GM12878 (cell line): Measurements from ENCODE around the gene RASAL1. TPM values are rescaled to one million over a fixed set of nuclear protein-coding genes. Genes with fewer than 3 reads are reported as not detected.

Experiments used
- BACH1 ChIP-seq: fragments of 450-650 bp; IDR thresholded peaks from 2 replicates; pipeline ENCODE4 v1.6.1; 2017; ENCODE audit warnings: mild to moderate bottlenecking, borderline replicate concordance
- HDAC2 ChIP-seq: fragments of 200-600 bp; sonication (generic); IDR thresholded peaks from 2 replicates; pipeline ENCODE4 v1.6.1; 2017
- MTA2 ChIP-seq: fragments of 450-650 bp; IDR thresholded peaks from 2 replicates; pipeline ENCODE4 v1.6.1; 2016; ENCODE audit warnings: low read depth, mild to moderate bottlenecking, moderate library complexity
- NBN ChIP-seq: fragments of 450-650 bp; IDR thresholded peaks from 2 replicates; pipeline ENCODE4 v1.6.1; 2016
- NFXL1 ChIP-seq: fragments of 450-650 bp; IDR thresholded peaks from 2 replicates; pipeline ENCODE4 v1.6.1; 2017; ENCODE audit warnings: antibody characterized with exemption, mild to moderate bottlenecking, borderline replicate concordance
- RB1 ChIP-seq: fragments of 450-650 bp; formaldehyde crosslinking; IDR thresholded peaks from 2 replicates; pipeline ENCODE4 v1.6.1; 2017; ENCODE audit warnings: mild to moderate bottlenecking, borderline replicate concordance
- RUNX3 ChIP-seq: IDR thresholded peaks from 2 replicates; pipeline ENCODE4 v1.6.1; 2012; ENCODE audit warnings: low read length, inconsistent platforms
- SMC3 ChIP-seq: IDR thresholded peaks from 2 replicates; pipeline ENCODE4 v1.6.1; 2011; ENCODE audit warnings: low read length, improper control_type of control experiment, borderline replicate concordance
- SREBF2 ChIP-seq: IDR thresholded peaks from 2 replicates; pipeline ENCODE4 v1.6.1; 2012; ENCODE audit warnings: mild to moderate bottlenecking, low read length
- SUZ12 ChIP-seq: fragments of 200-600 bp; sonication (generic); IDR thresholded peaks from one replicate; pipeline ENCODE4 v1.6.1; 2018; ENCODE audit warnings: antibody characterized with exemption, mild to moderate bottlenecking; ENCODE audit not compliant: unreplicated experiment
- TAF1 ChIP-seq: IDR thresholded peaks from 2 replicates; pipeline ENCODE4 v1.6.1; 2011; ENCODE audit warnings: mild to moderate bottlenecking, low read depth, low read length, borderline replicate concordance
- TCF3 ChIP-seq: IDR thresholded peaks from 2 replicates; pipeline ENCODE4 v1.6.1; 2012; ENCODE audit warnings: low read depth, mild to moderate bottlenecking, low read length, borderline replicate concordance; ENCODE audit not compliant: insufficient read depth
- YY1 ChIP-seq: IDR thresholded peaks from 2 replicates; pipeline ENCODE4 v1.6.1; 2011; ENCODE audit warnings: low read depth, mild to moderate bottlenecking, low read length
- polyA plus RNA-seq, 11 experiments: library from polyadenylated mRNA; depleted of rRNA in 4 of 11; unstranded in 6 of 11; stranded (reverse) in 5 of 11; fragments of >200 nt; fragmentation: Nextera tagmentation in 4 of 11; fragmentation: Illumina TruSeq in 1 of 11; extraction: Ambion mirVana in 4 of 11; extraction: Trizol in 1 of 11; gene quantifications; 1 replicate in 1 of 11; 2 replicates in 10 of 11; pipeline versions ENCODE4 v1.2.1 to v1.2.3, GENCODE V29; 2011 to 2016; ENCODE audit warnings: inconsistent platforms in 2 of 11, missing spikeins in 2 of 11, low read depth in 1 of 11
- total RNA-seq, 4 experiments: library from RNA; depleted of rRNA in 3 of 4; stranded (reverse); fragments of >200 nt in 3 of 4; fragmentation: Illumina TruSeq in 1 of 4; extraction: Trizol in 1 of 4; gene quantifications; 2 replicates each; pipeline versions ENCODE4 v1.2.1 to v1.2.3, GENCODE V29; 2013 to 2021
- TF ChIP-seq, protein P1 (sequence below): fragments of 450-650 bp; IDR thresholded peaks from 2 replicates; pipeline ENCODE4 v1.6.1; 2017; ENCODE audit warnings: mild to moderate bottlenecking, moderate library complexity
- TF ChIP-seq, protein P2 (sequence below): fragments of 450-650 bp; IDR thresholded peaks from 2 replicates; pipeline ENCODE4 v1.6.1; 2017; ENCODE audit warnings: mild to moderate bottlenecking, low read depth, inconsistent platforms; ENCODE audit not compliant: poor library complexity, severe bottlenecking

The RASAL1 gene
- total and polyA plus RNA-seq, 10 of the 15 experiments (the other 5 are each of a cell fraction or from before 2014, with no cell fraction given) = 0.12 to 1.0 (median 0.52) TPM; not detected in 6

DNA sequence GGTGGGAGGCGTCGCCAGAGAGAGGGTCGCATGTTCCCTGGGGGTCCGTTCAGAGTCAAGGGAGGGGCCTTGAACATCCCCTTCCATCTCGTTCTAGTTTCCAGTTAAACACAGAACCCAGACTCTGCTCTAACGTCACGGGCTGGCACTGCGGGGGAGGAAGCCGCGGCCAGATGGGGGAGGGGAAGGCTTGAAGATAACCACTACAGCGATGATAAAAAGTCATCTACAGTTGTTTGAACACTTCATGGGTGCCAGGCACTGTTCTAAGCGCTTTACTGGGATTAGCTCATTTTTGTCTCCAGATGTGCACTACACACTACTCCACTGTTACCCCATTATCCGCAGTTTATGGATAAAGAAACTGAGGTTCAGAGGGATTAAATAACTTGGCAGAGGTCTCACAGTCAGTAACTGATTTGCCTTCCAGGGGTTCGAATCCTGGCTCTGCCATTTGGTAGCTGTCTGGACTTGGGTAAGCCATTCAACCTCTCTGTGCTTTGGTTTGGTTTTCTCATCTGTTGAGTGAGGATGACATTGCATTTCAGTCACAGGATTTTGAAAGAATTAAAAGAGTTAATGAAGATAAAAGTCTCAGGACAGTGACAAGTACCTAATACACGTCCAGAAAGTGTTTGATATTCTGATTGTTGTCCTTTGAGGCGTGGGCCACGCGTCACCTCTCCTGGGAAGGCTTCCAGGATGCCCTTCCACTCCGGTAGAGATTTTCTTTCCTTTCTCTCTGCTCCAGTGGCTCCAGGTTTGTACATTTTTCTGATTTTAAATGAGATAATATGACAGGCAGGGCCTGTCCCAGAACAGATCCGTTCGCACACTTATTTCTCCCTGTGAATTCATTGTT is 798 bp upstream of the RASAL1 start (continued):
- TF ChIP-seq, protein P1, sequence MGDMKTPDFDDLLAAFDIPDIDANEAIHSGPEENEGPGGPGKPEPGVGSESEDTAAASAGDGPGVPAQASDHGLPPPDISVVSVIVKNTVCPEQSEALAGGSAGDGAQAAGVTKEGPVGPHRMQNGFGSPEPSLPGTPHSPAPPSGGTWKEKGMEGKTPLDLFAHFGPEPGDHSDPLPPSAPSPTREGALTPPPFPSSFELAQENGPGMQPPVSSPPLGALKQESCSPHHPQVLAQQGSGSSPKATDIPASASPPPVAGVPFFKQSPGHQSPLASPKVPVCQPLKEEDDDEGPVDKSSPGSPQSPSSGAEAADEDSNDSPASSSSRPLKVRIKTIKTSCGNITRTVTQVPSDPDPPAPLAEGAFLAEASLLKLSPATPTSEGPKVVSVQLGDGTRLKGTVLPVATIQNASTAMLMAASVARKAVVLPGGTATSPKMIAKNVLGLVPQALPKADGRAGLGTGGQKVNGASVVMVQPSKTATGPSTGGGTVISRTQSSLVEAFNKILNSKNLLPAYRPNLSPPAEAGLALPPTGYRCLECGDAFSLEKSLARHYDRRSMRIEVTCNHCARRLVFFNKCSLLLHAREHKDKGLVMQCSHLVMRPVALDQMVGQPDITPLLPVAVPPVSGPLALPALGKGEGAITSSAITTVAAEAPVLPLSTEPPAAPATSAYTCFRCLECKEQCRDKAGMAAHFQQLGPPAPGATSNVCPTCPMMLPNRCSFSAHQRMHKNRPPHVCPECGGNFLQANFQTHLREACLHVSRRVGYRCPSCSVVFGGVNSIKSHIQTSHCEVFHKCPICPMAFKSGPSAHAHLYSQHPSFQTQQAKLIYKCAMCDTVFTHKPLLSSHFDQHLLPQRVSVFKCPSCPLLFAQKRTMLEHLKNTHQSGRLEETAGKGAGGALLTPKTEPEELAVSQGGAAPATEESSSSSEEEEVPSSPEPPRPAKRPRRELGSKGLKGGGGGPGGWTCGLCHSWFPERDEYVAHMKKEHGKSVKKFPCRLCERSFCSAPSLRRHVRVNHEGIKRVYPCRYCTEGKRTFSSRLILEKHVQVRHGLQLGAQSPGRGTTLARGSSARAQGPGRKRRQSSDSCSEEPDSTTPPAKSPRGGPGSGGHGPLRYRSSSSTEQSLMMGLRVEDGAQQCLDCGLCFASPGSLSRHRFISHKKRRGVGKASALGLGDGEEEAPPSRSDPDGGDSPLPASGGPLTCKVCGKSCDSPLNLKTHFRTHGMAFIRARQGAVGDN = no peak
- no peak for TF ChIP-seq YY1
- no peak for TF ChIP-seq BACH1
- TF ChIP-seq NFXL1 = no peak
- 0 out of 2 replicates have a peak, but pooled peaks have one; percentile 41 for TF ChIP-seq NBN
- no peak for TF ChIP-seq RUNX3
- TF ChIP-seq SMC3 = no peak
- TF ChIP-seq TCF3 = no peak
- TF ChIP-seq SUZ12 = no peak
- no peak for TF ChIP-seq TAF1
- TF ChIP-seq MTA2 = 0 out of 2 replicates have a peak, but pooled peaks have one; percentile 10
- TF ChIP-seq SREBF2 = no peak
- TF ChIP-seq, protein P2, sequence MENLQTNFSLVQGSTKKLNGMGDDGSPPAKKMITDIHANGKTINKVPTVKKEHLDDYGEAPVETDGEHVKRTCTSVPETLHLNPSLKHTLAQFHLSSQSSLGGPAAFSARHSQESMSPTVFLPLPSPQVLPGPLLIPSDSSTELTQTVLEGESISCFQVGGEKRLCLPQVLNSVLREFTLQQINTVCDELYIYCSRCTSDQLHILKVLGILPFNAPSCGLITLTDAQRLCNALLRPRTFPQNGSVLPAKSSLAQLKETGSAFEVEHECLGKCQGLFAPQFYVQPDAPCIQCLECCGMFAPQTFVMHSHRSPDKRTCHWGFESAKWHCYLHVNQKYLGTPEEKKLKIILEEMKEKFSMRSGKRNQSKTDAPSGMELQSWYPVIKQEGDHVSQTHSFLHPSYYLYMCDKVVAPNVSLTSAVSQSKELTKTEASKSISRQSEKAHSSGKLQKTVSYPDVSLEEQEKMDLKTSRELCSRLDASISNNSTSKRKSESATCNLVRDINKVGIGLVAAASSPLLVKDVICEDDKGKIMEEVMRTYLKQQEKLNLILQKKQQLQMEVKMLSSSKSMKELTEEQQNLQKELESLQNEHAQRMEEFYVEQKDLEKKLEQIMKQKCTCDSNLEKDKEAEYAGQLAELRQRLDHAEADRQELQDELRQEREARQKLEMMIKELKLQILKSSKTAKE = no peak
- TF ChIP-seq HDAC2 = no peak
- no peak for TF ChIP-seq RB1
